GM21528 (cell line): ENCODE data around the gene AAGAB.
"Not testable (repeated sequence)": the region's sequence is repeated elsewhere in the genome, so short reads cannot be mapped to it uniquely, and the experiment has no call there.

Experiments
- ATAC-seq: cut with Tn5 transposase; IDR thresholded peaks from one replicate; pipeline ENCODE4 v1.9.1; 2021; ENCODE audit warnings: mild to moderate bottlenecking, moderate library complexity; ENCODE audit not compliant: unreplicated experiment, low FRiP score

The AAGAB gene

DNA sequence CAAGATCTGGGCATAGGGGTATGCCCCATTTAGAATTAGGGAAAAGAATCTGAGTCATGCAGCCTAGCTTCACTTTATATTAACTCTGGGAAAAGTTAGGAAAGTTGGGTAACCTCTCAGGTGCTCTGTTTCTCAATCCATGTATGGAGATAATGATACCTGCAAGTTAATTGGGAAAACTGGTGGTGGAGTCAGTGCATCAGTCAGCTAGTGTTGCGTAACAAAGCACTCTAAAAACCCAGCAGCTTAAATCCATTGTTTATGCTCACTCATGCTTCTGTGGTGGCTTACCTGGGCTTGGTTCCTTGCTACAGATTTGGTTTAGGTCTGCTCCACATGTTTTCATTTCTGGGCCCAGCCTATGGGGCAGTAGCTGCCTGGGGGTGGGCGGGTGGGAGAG is 98.0 kb downstream of the AAGAB start:
- no peak for ATAC-seq

- ATAC-seq = no peak
Observed at GRCh38 chr15:67154249-67154648, 100.2 kb downstream of the AAGAB start.

- ATAC-seq = not testable (repeated sequence)
Observed at GRCh38 chr15:67153044-67153443, 101.4 kb downstream of the AAGAB start.

DNA sequence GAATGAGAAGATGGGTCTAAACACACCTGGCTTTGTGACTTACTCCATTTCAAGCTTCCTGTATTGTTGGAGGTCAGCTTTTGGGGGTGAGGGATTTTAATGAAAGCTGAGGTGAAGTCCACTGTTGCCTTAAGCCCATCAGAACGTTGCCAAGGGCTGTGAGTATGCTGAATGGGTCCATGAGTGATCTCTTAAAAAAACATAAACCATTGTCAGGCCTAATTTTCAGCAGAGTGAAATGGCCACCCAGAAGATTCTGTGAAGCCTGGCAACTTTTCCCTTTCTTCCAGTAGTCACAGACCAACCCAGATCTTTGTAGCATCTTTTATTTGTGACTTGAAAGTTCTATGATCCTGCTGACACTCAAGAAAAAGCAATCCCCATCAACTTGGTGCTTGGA is 102.0 kb downstream of the AAGAB start:
- no peak for ATAC-seq
